ENCODE measurements around the gene HK2.
"Not testable (repeated sequence)": the region's sequence is repeated elsewhere in the genome, so short reads cannot be mapped to it uniquely, and the experiment has no call there.

The HK2 gene

GRCh38 chr2:74880054-74880728 lies 46.3 kb downstream of the HK2 start:
- no peak for DNase-seq

- no peak for DNase-seq
Observed at GRCh38 chr2:74881176-74881575, 47.2 kb downstream of the HK2 start.

GRCh38 chr2:74881626-74882298 lies 47.8 kb downstream of the HK2 start:
- DNase-seq, result no peak

- no peak for DNase-seq
Observed at GRCh38 chr2:74882299-74882687, 48.4 kb downstream of the HK2 start.

- no peak for DNase-seq
Observed at GRCh38 chr2:74883011-74883410, 49.1 kb downstream of the HK2 start.

- no peak for DNase-seq
Observed at GRCh38 chr2:74884118-74884762, 50.3 kb downstream of the HK2 start.

GRCh38 chr2:74884866-74885265 lies 50.9 kb downstream of the HK2 start:
- DNase-seq, result no peak

GRCh38 chr2:74886251-74886650 lies 52.3 kb downstream of the HK2 start:
- DNase-seq, result no peak

GRCh38 chr2:74886811-74887210 lies 52.9 kb downstream of the HK2 start:
- no peak for DNase-seq

- DNase-seq, result no peak
Observed at GRCh38 chr2:74887445-74887951, 53.6 kb downstream of the HK2 start.

- no peak for DNase-seq
Observed at GRCh38 chr2:74887960-74888700, 54.2 kb downstream of the HK2 start.

GRCh38 chr2:74889159-74889558 lies 55.2 kb downstream of the HK2 start:
- DNase-seq, result no peak

GRCh38 chr2:74890711-74891110 lies 56.8 kb downstream of the HK2 start:
- DNase-seq, result no peak

- no peak for DNase-seq
Observed at GRCh38 chr2:74891136-74891764, 57.3 kb downstream of the HK2 start.

GRCh38 chr2:74891816-74892215 lies 57.9 kb downstream of the HK2 start:
- DNase-seq, result not testable (repeated sequence)

- no peak for DNase-seq
Observed at GRCh38 chr2:74892609-74893008, 58.7 kb downstream of the HK2 start.

GRCh38 chr2:74893332-74893731 lies 59.4 kb downstream of the HK2 start:
- DNase-seq, result peak; percentile 44

GRCh38 chr2:74894272-74894981 lies 60.5 kb downstream of the HK2 start:
- no peak for DNase-seq

- no peak for DNase-seq
Observed at GRCh38 chr2:74895001-74895400, 61.1 kb downstream of the HK2 start.

GRCh38 chr2:74896232-74896631 lies 62.3 kb downstream of the HK2 start:
- DNase-seq, result no peak

GRCh38 chr2:74900225-74900624 lies 66.3 kb downstream of the HK2 start:
- not testable (repeated sequence) for DNase-seq

GRCh38 chr2:74902281-74902860 lies 68.4 kb downstream of the HK2 start:
- no peak for DNase-seq
